ENCODE results near the gene RAB11FIP3.

RAB11FIP3 gene

DNA sequence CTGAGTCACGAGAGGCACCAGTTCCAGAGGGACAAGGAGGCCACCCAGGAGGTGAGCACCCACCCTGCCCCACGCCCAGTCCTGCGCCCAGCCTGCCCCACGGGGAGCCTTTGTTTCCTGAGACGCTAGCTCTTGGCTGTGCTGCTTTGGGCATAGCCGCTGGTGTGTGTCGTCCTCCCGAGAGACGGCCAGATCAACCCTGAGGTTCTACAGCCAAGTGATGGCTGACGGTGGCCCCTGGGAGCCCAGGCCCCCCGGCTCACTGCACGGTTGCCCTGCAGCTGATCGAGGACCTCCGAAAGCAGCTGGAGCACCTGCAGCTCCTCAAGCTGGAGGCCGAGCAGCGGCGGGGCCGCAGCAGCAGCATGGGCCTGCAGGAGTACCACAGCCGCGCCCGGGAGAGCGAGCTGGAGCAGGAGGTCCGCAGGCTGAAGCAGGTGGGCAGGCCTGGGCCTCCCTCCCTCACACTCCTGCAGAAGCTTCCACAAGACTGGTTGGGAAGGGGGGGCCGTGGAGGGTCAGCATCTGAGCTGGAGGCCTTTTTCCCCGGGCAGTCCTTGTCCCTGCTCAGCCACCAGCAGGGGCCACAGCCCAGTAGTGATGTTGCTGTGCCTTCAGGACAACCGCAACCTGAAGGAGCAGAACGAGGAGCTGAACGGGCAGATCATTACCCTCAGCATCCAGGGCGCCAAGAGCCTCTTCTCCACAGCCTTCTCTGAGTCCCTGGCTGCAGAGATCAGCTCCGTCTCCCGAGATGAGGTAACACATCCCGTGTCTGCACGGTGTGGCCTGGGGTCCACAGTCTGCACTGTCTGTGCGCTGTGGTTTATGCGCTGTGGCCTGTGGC, 94.6 kb downstream of the RAB11FIP3 start:
- no peak for DNase-seq

DNA sequence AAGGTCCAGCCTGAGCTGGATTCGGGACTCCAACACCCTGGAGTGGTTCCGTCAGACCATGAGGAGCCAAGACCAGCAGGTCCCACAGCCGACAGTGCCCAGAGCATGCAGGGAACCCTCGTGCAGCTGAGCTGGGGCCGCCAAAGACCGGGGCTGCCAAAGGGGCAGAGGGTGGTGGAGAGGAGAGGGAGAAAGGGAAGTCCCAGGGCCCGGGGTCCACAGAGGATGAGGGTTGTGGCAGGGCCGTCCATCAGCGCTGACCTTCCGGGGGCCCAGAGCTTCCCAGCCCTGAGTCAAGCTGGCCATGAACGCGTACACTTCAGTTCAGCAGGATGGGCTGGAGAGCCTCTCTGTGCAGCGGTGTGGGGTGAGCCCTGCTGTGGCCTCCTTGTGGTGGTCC, 95.4 kb downstream of the RAB11FIP3 start:
- DNase-seq, result no peak

DNA sequence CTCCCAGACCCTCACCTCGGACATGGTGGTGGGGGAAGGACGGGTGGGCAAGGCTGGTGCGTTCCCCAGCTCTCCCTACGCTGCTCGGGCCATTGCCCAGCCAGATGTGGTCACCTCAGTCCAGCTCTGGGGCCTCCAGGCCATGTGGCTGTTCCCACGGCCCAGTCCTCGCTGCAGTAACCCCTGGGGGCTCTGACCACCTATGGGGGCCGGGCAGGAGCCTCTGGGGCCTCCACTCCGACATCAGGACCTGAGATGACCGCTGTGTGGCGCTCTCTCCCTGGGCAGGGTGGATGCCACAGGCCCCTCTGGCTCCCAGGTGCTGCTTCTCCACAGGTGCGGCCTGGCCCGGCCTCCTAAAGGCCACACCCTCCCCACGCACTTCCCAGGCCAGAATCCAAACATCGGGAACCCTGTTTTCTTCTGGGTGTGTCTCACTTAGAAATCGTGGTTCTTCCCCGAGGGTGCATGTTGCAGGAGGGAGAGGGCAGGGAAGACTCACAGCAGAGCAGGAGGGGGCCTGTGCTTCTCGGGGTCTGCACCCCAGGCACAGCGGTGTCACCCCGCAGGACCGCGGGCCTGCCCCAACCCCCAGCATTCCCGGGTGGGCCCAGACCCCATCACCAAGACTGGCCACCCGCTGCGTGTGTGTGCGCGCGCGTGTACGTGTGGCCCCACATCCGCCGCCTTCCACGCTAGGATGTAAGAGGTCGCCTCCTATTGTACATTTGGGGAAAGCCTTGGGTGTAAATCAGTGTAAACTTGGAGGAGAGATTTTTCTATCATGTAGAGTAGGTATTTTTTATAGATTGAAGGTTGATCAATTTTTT, 96.1 kb downstream of the RAB11FIP3 start:
- DNase-seq, result no peak

DNA sequence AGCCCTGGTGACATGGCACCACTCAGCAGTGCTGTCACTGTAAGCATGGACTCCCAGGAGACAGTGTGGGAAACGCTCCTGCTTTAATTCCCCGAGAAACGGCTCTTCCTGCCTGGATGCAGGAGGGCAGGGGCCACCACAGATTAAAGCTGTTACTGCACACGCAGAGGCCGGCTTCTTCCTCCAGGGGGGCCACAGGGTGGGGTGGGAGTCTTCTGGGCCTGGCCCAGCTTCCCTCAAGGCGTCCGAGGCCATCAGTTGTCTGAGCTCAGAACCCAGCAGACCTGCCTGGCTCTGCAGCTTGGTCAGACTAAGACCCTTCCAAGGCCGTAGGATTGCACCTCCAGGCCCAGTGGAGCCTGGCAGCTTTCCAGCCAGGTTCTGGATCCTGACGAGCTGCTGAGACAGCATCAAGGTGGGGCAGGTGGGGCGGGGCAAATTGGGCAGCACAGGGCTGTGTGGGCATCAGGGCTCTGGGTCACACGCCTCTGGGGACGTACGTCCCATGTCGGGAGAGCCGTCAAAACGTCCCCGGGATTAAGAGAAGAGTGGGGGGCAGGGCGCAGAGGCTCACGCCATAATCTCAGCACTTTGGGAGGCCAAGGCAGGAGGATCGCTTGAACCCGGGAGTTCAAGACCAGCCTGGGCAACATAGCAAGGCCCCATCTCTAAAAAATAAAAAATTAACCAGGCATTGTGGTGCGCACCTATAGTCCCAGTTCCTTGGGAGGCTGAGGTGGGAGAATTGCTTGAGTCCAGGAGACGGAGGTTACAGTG, 97.1 kb downstream of the RAB11FIP3 start:
- DNase-seq, result no peak

DNA sequence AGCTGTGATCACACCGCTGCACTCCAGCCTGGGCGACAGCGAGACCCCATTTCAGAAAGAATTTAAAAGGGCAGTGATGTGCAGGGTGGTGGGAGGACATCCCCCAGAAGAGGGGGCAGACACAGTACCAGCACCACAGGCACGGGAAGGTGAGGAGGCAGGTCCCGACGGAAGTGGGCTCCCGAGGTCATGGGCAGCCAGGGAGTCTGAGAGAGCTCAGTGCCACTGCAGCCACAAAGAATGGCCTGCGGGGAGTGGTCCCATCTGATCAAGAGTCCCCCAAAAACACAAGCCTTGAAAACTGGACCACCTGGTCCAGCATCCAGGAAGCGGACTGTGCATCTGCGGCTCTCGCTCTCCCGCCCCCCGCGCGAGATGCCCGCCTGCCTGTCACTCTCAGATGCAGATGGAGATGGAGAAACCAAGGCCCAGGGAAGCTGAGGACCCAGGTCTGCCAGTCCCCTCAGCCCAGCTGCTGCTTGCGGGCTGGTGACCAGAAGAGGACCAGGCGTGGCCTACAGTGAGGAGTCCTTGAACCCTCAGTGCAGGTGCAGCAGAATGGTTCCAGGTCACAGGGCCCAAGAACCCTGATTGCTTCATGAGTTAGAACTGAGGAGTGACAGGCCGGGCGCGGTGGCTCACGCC, 97.8 kb downstream of the RAB11FIP3 start:
- DNase-seq, result no peak

DNA sequence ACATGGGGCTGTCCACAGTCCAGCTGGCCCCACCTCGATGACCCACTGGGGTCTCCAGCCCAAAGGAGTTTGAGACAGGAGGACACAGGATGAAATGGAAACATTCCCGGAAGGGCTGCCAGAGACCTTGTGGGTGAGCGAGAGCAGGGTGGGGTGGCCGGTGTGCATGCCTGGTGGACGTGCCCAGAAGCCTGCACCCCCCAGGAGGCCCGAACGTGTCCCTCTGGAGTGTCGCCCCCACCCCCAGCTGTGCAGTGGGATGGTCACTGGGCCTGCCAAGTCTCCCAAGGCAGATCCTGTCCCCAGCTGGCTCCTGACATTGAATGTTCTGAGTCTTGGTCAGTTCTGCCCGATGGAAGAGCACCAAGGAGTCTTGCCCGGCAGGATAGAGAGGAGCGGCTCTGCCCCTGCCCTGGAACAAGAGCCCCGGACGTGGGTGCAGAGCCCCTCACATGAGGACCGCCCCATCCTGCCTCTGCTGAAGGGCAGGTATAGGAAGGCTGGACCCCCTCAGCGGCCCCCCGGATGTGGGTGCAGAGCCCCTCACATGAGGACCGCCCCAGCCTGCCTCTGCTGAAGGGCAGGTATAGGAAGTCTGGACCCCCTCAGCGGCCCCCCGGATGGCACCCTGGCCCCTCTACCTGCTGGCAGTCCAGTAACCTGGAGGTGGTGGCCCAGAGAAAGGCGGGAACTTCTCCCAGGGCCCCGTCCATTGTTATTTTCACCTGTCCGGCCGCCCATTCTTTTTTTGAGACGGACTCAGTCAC, 99.0 kb downstream of the RAB11FIP3 start:
- no peak for DNase-seq

DNA sequence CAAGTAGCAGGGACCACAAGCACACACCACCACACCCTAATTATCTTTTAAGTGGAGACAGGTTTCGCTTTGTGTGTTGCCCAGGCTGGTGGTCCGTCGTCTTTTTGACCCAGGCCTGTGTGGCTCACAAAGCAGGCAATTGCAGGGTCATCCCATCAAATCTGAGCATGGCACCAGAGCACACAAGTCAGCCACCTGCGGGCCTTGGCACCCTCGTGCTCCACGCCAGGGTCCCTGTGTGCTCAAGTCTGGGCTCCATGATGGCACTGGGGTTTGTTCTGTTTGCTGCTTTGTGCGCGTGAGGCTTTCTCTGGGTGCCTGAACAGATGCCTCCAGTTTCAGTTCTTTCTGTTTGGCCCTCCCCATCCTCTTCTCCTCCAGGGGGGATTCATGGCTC, 99.7 kb downstream of the RAB11FIP3 start:
- DNase-seq, result no peak

DNA sequence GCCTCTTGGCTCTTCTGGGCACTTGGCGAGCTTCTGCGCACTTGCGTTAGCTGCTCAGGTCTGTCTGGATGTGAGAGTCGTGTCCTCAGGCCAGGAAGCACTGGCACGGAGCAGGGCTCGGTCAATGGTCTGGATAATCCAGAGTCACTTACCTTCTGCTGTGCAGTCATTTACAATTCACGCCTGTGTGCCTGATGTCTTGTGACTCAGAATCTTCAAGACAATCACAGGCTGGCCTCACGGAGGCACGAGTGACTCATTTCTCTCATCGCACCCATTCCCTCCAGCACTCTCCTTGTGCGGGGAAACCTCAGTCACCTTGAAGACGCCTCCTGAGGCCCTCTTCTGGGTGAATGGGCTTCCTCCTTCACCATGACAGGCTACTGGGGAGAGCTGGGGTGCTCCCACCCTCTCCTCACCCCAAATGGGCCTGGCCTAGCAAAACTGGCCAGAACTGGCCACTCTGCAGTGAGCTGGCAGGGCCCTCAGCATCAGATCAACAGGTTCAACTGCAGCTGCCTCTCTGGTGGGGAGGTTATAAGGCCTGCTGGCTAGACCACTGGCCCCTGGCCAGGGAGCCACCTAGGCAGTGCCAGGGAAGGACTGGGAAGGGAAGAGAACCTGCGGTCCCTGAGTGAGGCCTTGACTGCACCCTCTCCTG, 100.2 kb downstream of the RAB11FIP3 start:
- peak; percentile 66 to 85 for DNase-seq

DNA sequence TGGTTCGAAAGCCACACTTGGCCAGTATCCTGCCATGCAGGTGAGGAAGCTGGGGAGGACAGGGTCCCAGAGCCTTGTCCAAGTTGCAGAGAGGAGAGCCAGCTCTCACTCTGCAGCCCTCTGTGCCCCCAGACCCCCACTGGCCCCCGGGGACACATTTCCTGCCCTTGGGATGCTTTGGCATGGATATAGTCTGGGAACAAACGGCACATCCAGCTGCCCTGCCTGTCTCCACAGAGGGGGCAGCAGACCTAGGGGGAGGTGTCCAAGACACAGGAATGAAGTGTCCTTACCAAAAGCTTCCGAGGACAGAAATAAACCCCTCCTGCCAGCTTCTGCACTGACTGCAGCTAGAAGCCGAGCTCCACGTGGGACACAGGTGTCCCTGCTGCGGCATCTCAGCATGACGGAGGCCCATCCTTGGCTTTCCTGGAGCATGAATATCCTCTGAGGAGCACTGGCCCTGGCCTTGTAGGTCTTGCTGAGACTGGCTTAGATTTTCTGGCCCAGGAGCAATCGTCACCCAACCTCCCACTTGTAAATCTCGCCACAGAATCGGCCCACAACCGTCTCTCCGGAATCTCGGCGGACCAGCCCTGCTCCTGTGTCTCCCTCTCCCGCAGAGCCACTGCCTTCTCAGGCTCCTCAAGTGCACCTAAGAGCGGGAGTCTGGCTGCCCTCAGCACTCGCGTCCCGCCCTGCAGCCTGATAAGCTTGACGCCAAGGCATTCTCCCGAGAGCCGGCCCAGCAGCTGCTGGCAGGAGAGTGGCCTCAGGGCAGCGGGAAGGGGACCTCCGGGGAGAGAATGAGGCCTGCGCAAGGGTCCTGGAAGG, 100.9 kb downstream of the RAB11FIP3 start:
- peak in 1 of 2 experiments; percentile 21 for DNase-seq

DNA sequence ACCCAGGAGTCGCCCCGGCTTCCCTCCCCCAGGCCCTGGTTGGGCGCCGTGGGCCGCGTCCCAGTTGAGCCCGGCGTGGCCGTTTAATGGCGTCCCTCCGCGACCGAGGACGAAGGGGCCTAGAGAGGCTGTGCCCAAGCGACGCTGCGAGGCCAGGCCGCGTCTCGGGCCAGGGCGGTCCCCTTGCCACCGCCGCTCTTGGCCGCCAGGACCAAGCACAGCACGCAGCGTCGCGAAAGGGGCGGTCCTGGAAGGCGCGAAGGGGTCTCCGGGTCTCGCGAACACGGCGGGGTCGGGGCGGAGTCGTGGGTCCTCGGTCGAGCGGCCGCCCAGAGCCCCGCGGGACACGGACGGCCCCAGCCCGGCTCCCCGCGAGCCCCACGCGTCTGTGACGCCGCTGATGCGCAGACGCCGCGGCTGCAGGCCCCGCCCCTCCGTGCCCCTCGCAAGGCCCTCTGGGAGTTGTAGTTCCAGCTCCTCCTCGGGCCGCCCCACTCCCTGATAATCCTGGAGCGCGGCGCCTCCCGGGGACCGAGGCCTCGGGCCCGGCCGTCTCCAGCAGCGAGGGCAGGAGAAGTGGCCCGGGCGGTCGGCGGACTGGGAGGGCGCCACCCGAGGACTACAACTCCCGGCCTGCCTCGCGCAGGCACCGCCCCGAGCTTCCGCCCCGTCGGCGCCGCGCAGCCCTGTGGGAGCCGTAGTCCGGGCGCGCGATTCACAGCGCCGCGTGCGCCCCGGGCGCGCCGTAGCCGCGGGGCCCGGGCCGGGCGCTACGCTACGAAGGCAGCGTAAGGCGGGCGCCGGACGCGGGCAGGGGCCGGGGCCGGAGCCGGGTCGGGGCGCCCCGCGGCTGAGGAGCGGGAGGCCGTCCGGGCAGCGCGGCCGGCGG, 101.8 kb downstream of the RAB11FIP3 start, which contains the start of gene CAPN15:
Gene CAPN15 (plus strand): TSS at position 698 of the 889 bp plus-strand sequence. CDS start 19,127 bp downstream, outside the sequence.
- DNase-seq, result peak; percentile 81 to 83

DNA sequence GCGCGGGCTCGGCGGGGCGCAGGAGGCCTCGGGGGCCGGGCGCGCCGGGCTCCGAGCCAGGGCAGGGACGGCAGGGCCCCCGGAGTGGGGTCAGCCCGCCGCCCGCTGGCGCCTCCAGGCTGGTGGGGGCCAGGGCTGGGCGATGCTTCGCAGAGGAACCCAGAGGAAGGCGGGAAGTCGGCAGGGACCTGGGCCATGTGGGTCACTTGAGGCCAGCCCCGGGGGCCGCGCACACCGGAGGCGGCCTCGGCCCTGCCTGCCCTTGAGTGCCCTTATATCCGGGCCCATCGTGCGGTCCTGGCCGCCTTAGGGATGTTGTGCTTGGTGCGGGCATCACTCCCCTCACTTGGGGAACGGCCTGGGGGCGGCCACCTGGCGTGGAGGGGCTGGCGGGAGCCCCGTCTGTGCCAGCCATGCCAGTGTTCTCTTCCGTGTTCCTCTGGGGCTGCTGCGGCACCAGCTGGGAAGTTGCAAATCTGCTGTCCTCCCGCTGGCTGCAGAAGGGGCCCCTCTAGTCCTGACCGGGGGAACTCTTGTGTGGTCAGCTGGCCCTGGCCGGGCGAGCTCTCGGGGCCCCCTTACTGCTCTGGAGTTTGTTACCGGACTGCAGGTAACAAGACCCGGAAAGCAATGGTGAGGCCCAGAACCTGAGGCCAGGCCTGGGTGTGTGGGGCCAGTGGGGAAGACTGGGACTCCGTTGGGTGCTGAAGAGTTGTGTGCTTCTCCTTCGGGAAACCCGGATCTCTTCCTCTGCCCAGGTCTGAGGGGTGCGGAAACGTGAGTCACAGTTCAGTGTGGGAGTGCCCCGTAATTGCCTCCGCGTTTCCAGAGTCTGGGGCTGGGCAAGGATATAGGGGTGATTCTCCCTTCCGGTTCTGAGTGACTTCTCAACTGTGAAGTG, 102.9 kb downstream of the RAB11FIP3 start:
- peak; percentile 37 to 55 for DNase-seq

DNA sequence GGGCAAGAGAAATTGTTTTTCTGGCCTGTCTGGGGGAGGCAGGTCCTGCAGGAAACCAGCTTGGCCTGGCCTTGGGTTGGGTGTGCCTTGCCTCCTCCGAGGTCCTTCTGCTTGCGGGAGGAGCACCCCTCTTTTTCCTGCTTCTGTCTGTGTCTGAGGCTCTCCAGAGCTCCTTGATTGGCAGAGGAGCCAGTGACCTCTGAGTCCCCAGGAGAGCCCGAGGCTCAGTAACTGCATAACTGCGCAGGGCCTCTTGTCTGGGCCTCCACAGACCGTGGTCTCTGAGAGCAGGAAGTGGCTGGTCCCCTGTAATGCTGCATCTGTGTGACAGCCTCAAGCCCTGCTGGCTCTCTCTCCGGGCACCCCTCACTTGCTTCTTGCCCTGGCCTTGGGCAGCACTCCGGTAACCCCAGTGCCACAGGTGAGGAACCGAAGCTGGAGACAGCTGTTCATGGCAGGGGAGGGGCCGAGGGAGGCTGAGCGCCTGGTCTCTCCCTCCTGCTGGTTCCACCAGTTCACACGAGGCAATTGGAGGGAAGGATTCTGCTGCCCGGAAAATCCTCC, 103.6 kb downstream of the RAB11FIP3 start:
- no peak for DNase-seq

DNA sequence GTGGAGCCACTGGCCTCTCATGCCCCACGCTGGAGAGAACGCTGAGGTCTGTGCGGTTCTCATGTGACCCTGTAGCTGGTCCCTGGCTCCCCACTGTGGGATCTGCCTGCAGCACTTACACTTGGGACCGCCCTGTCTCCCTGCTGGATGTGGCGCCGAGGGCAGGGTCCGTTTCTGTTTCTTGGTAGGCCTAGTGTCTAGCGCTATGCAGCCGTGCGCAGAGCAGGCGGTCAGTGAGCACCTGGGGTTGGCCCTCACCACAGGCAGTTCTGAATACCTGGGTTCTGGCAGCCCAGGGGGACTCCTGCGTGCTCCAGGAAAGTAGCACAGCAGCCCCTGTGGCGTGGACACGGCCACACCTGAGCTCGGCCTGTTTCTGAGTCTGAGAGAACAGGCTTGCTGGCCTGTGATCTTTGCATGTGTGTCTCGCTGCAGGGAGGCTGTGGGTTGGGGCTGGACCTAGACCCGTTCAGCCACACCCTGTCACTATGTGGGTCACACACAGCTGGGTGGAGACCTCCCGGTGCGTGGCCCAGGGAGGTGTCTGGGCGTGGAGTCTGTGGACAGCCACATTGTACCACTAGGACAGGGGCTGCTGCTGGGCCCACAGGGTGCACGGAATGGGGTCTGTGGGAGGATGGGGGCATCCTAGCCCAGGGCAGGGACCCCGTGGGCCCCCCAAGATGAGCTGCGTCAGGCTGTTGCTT, 104.8 kb downstream of the RAB11FIP3 start:
- no peak for DNase-seq

DNA sequence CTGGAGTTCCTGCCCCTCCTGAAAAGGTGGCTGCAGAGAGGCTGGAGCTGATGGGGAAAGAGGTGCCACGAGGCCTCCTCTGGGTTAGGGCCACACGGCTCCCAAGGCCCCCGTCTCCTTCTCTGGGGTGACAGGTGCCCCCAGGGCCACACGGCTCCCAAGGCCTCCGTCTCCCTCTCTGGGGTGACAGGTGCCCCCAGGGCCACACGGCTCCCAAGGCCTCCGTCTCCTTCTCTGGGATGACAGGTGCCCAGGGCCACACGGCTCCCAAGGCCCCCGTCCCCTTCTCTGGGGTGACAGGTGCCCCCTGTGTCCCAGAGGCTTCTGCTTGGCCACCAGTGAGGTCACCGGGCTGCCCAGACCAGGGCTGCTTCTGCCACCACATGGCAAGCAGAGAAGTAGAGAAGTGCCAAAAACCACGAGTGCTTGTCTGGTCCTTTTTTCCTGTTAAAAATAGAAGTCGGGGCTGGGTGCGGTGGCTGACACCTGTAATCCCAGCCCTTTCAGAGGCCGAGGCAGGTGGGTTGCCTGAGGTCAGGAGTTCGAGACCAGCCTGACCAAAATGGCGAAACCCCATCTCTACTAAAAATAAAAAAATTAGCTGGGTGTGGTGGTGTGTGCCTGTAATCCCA, 106.2 kb downstream of the RAB11FIP3 start:
- DNase-seq, result no peak

DNA sequence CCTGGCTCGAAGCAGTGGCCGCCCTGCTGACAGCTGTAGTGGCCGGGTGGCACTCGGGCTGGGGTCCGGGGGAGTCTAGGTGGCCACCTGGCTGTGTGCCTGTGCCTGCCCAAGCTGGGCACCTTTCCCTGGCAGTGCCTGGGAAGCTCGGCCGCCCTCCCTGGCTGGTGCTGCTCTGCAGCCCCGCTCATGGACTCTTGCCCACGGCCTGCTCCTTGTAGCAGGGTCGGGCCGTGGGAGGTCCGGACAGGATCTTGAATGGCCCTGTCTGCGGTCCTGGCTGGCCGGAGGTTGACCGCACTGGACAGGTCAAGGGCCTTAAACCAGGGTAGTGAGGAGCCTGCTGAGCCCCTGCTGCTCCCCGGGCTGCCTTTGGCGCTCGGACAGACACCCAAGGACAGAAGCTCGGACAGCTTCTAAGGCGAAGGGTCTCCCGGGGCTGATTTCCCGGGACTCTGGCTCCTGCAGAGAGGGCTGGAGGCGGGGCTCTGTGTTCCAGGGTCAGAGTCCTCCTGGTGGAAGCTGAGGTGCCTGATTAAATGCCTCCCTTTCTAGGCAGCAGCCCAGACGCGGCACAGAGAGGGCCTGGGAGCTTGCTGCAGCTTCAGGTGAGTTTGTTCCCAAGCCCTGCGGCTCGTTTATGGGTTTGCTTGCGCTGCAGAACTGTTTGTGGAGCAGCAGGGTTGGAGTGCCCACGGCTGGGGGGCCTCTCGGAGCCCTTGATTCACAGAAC, 108.1 kb downstream of the RAB11FIP3 start:
- no peak for DNase-seq

DNA sequence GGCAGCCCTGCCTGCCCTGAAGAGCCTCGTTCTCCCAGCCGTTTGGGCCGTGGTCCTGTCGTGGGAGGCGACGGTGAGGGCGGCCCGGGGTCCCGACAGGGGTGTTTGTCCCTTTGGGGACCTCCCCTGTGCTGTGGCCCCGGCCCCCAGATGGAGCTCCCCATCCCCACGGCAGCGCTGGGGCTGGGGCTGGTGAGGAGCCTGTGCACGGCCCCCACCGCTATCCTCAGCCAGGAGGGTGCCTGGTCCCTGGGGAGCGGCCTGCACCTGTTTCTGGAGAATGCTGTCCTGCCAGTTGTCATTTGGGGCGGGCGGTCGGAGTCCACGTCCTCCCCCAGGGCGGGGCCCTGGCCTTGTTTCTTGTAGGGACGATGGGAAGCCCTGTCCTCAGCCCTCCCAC, 108.7 kb downstream of the RAB11FIP3 start:
- no peak for DNase-seq

All from stimulated activated CD4-positive, alpha-beta T cell treated with anti-CD3 and anti-CD28 coated beads, Interleukin-4, amount 100 ng/mL, for 4 hours (primary cell).